GM18511 (cell line): ENCODE results near the gene PPP1R26.
"Not testable (repeated sequence)": the region's sequence is repeated elsewhere in the genome, so short reads cannot be mapped to it uniquely, and the experiment has no call there.

Source experiments
- ATAC-seq: cut with Tn5 transposase; IDR thresholded peaks from one replicate; pipeline ENCODE4 v1.9.1; 2021; ENCODE audit warnings: mild to moderate bottlenecking, moderate library complexity; ENCODE audit not compliant: unreplicated experiment

Gene PPP1R26

DNA sequence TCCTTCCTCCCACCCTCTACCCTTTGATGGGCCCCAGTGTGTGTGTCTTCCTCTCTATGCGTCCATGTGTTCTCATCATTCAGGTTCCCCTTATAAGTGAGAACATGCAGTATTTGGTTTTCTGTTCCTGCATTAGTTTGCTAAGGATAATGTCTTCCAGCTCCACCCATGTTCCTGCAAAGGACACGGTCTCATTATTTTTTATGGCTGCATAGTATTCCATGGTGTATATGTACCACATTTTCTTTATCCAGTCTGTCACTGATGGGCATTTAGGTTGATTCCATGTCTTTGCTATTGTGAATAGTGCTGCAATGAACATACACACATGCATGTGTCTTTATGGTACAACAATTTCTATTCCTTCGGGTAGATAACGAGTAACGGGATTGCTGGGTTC lies 21.1 kb upstream of the PPP1R26 start:
- ATAC-seq = not testable (repeated sequence)

DNA sequence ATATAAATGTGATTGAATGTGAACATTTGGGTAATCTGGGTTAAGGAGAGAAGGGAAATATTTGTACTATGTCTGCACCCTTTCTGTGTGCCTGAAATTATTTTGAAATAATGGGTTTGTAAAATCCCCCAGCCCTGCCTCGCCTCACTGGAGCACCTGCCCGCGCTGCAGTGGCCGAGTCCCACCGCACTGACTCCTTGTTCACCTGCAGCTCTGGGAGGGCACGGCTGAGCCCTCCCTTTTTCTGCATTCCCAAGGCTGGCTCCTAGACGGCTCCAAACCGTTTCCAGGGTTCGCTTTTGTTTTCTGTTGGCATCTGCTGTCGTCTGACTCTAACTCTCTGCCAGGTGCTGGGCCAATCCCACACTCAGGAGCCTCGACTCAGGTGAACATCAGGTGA lies 17.6 kb upstream of the PPP1R26 start:
- no peak for ATAC-seq

DNA sequence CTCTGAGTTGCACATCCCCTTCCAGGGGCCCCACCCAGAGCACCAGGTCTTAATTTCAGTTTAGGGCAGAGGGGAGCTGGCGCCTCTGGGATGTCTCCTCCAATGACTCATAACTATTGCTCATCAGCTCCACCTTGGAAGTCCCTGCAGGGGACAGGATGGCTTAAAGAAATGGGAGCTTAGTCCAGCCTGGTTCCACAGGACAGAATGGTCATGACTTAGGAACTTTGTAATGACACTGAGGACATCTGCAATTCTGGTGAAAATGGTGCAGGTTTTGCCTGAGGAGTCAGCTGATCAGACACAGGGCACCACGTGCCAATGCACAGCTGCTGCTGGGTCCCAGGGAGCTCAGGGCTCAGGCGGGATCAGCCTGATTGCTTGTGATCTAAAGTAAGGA lies 16.4 kb upstream of the PPP1R26 start:
- ATAC-seq = no peak

DNA sequence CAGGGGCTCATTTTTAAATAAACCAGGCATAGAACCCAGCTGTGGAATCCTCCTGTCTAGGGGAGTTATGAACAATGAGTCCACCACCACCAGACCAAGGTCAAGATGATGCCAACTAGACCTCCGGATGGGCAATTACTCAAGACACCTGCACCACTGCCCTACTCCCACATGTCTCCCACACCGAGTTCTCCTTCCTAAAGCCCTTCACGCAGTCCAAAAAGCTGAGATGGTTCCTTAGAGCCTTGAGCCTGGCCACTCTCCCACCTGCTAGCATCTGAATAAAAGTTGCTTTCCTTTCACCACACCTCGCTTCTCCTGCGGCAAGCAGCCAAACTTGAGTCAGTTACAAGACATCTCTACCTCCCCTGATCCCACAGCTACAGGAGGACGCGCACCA lies 15.4 kb upstream of the PPP1R26 start:
- ATAC-seq = no peak

DNA sequence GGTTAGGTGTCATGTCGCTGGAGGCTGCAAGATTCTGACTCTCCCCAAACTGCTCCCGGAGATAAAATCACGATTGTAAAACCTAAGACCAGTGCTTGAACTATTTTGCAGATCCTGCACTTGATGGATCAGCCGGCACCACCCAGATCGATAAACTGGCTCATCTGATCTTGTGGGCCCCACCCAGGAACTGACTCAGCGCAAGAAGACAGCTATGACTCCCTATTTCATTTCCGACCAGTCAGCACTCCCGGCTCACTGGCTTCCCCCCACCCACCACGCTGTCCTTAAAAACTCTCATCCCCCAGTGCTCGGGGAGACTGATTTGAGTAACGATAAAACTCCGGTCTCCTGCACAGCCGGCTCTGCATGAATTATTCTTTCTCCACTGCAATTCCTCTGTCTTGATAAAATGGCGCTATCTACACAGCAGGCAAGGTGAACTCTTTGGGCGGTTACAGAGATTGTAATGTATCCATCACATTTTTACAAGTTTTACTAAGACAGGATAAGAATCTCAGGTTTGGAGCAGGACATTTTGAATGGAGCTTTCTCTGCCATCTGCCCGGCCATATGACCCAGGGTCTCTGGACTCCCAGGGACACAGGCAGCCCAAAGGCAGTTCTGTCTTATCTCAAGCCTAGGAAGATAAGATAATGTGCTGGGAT lies 10.6 kb upstream of the PPP1R26 start:
- ATAC-seq = no peak

DNA sequence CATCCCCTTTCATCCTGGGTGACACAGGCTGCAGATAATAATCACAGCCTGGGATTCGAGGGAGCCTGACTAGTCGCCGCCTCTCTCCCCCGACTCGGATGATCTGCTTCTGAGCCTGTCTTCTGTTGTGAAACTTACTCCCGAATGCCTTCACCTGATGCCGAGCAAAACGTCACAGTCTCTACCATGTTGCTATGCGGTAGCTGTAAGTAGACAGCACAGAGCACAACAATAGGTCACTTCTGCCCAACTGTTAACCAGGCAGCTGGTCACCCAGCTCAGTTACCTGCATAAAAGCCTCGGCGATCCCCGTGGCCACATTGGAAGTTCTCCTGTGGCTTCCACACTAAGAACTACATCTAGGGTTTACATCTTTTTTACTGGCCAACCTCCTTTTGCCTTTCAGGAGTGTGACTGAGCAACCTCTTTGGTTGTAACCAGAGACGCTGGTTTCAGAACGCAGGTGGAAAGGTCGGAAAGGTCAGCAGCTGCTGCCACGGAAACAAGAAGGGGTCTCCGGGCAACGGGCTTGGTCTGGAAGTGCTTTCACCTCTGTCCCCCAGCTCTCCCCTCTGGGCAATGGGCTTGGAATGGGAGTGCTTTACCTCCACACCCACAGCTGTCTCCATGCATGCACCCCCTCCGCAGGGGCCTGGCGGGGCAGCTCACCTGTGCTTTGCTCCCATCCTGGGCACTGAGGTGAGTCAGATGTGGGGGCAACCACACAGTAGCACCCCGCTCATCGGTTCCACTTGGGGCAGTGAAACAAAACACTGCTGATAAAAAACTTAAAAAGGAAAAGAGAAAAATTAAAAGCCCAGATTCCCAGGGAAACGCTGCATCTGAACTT lies 7.6 kb upstream of the PPP1R26 start:
- no peak for ATAC-seq

DNA sequence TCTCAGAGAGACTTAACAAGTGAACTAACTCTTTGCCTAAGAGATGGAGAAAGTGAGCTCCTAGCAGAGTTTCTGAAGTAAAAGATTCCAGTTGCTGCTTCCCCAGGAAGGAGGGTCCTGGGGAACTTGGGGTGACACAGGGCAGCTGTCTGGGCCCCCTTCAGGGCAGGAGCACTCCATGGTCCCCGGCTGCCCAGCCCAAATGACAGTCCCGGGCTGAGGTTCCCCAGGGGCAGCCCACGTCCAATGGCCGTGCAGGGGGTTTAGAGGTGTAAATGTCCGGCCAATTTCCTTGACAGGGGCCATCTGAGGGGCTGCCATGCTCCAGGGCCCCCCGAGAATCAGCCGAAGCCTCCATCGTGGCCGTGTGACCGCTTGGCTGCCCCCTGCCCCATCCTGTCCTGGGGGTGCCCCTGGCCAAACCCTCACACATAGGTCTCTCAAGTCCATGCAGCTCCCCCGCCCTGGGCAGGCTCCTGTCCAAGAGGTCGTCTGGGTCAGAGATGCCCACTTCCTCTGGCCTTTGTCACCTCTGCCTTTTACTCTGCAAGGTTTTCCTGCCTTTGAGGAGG lies 5.5 kb upstream of the PPP1R26 start:
- no peak for ATAC-seq

DNA sequence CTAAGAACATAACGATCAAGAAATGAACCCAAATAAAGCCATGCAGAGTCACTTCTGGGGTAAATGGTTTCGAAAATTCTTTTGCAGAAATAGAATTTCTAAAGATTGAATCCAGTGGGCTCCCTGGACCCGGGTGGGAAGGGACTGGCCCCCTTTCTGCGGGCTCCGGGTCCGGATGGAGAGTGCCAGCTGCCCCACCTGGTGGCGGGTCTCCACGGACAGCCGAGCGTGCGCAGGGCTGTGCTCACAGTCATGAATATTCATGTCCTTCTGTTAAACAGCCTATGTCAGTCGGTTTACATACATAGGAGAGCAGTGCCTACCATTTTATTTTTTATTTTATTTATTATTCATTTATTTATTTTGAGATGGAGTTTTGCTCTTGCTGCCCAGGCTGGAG lies 4.7 kb upstream of the PPP1R26 start:
- no peak for ATAC-seq

DNA sequence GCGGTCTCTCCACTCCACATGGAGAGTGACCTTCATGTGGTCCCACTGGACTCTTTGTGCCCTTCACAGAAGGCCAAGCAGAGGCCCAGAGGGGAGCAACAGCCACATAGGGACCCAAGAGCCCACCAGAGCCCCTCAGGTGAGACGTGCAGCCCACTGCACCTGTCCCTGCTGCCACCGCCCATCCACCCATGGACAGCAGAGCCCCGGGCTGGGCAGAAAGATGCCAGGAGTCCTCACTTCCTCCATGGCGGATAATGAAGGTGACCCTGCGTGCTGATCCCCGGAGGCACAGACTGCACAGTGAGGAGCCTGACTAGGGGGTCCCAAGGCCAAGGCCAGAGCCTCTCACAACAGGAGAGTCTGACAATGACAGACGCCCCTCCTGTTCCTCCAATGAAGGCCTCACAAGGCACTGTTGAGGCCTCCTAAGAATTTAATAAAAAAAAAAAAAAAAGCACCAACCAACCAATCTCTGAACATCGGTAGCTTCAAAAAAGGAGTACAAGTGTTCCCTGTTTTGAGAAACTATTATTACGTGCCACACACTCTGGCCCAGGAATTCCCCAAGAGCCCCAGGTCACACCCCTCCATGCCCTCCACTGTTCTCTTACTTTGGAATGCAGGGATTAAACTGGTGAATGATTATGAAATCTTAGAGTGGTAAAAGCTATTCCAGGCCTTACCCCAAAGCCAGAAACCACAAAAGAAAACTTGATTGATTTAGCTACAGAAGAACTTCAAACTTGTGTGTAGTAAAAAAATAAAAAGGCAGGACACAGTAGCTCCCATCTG lies 2.8 kb upstream of the PPP1R26 start:
- no peak for ATAC-seq

DNA sequence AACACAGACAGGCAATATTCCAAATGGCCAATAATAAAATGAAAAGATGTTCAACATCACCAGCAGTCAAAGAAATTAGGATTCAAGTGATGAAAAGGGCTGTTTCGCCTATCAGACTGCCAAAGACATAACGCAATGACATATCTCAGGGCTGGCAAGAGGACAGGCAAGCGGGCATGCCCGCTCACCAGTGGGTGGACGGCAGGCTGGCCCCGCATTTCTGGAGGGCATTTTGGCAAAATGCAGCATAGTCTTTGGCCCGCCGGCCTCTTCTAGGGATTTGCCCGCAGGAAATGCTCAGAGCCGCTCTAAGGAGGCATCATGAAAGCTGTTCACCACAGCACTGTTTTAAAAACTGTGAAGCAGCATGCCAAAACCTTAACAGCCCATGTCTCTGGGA lies 1.4 kb upstream of the PPP1R26 start:
- ATAC-seq = no peak

DNA sequence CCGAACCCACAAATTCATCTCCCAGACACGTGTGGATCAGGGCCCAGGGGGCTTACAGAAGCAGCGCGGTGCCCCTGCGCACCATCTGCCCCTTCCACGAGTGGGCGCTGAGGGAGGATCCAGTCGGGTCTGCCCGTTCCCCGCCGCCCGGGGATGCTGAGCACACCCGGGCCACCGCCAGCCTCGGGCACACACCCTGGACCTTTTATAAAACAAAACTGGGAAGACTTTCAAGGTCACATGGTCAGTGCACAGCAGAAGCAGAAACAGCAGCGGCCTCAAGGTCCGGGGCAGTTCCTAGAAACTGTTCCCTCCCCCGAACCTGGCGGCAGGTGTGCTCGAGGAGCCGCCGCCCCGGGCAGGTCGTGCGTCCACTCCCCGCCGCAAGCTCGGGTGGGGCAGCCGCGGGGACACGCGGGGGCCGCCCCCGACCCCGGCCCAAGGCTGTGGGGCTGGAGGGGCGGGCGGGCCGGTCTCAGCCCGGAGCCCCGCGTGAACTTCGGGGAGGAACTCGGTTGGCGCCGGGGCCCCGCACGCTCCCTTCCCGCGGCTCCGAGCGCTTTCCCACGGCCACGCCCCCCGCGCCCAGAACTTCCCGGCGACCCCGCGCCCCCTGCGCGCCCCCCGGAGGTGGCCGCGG lies 633 bp upstream of the PPP1R26 start:
- no peak for ATAC-seq

DNA sequence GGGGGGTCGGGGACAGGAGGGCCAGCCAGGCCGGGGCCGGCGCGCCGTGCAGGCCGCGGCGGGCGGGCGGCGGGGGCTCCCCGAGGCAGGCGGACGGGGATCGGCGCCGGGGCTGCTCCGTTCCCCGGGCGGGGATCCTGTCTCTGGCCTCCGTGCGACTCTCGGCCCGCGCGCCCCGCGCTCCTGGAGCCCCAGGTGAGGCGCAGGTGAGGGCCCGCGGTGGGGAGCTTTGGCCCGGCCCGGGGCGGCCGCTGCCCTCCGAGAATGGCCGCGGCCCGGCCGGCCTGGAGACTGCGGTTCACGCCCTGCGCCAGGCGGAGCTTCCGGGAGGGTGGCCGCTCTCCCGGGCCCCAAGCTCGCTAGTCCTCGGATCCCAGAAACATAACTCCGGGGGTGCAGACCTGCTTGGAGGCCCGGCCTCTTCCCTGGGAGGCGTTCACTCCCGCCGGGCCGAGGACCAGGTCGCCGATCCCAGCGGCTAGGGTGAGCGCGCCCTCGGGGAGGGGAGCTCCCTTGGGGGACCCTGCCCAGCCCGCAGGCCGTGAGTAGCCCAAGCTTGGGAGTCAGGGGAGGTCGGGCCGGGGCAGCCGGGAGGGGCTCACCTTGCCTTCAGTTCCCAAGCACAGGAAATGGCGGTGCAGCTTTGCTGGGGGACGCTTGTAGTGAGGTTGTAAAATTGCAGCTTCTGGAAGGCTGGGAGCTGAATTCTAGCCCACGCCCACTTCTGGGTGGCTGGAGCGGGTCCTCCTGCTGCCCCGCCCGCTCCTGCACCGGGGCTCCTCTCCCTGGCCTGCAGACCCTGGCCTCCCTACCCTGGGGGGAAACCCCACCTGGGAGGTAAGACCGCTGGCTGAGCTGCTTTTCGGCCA lies 723 bp downstream of the PPP1R26 start:
- no peak for ATAC-seq

DNA sequence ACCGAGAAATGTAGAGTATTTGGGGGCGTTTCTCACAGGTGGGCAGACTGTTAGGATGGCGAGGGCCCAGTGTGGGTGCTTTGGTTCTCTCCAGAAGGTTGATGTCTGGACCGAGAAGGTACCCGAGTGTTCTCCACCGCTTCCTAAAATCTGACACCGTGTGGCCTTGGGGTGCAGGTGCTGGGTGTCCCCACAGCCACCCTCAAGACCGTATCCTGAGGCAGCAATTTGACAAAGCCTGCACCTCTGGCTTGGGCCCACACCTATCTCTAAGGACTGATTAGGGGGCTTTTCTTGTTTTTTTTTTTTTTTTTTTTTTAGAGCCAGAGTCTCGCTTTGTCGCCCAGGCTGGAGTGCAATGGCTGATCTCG lies 1.3 kb downstream of the PPP1R26 start:
- no peak for ATAC-seq

DNA sequence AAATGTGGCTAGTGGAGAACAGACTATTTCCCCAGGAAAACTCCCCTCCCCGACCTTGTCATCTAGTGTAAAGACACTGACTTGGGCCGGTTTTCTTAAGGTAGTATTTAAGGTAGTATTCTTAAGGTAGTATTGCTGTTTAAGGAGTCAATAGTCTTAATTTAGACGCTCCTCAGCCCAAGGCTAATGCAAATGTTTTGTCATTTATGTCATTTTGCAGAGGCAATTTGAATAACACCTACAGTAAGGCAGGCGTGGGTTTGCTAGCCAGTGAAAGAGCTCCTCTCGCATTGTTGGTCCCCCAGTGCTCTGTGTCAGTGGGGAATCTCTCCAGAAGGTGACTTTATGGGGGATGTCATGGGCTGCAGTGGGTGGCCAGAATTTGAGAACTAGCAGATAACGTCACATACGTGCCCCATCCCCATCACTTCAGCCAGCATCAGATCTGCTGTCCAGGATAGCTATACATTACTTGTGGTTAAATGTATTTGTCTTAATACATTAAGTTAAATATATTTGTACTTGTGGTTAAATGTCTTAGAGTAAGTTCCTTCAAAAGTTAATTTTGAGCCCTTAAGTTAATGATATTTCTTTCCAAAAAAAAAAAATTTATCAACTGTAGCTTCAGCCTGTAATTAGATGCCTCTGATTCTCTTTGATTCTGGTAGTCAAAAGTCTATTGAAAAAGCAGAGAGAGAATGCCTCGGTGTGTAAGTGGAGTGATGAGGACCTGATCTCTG lies 2.6 kb downstream of the PPP1R26 start:
- ATAC-seq = no peak

DNA sequence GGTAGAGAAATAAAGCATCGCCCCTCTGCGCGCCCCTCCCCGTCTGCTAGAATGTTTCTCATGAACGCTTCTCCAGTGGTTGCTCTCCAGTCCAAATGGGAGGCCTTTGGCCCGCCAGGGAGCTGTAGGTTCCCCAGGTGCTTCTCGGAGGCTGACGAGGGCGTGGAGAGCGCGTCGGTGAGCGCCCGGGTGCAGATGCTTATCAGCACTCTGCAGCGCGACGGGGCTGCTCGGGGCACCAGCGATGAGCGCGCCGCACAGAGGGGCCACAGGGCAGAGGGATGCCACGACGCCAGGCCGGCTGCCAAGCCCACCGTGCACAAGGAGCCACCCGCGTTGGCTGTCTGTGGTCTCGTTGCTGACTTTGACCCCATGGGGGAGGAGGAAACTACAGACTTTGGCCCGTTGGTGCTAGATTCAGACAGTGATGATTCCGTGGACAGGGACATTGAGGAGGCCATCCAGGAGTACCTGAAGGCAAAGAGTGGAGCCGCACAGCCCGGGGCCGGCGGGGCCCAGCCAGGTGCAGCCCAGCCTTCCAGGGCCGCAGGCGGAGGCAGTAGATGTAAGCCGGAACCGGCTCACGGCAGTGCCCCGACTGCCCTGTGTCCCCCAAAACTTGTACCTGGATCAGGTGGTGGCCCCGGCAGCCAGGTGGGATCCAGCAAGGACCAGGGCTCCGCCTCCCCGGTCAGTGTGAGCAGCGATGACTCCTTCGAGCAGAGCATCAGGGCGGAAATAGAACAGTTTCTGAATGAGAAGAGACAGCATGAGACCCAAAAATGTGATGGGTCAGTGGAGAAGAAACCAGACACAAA lies 5.1 kb downstream of the PPP1R26 start:
- no peak for ATAC-seq

DNA sequence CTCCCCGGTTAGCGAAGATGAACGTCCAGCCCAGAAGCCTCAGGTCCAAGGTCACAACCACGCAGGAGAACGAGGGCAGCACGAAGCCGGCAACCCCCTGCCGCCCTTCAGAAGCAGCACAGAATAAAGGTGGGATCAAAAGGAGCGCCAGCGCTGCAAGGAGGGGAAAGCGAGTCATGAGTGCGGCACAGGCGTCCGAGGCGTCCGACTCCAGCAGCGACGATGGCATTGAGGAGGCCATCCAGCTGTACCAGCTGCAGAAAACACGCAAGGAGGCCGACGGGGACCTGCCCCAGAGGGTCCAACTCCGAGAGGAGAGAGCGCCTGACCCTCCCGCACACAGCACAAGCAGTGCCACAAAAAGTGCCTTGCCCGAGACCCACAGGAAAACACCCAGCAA lies 5.8 kb downstream of the PPP1R26 start:
- no peak for ATAC-seq

DNA sequence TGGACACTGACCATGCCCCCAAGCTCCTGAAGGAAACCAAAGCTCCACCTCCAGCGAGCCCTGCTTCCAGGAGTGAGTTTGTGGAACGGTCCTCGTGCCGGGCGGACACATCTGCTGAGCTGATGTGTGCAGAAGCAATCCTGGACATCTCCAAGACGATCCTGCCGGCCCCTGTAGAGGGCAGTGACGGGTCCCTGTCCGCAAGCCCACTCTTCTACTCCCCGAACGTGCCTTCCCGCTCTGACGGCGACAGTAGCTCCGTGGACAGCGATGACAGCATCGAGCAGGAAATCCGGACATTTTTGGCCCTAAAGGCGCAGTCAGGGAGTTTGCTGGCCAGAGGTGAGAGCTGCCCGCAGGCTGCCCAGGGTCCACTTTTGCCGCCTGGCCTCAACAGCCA lies 6.2 kb downstream of the PPP1R26 start:
- ATAC-seq = no peak

DNA sequence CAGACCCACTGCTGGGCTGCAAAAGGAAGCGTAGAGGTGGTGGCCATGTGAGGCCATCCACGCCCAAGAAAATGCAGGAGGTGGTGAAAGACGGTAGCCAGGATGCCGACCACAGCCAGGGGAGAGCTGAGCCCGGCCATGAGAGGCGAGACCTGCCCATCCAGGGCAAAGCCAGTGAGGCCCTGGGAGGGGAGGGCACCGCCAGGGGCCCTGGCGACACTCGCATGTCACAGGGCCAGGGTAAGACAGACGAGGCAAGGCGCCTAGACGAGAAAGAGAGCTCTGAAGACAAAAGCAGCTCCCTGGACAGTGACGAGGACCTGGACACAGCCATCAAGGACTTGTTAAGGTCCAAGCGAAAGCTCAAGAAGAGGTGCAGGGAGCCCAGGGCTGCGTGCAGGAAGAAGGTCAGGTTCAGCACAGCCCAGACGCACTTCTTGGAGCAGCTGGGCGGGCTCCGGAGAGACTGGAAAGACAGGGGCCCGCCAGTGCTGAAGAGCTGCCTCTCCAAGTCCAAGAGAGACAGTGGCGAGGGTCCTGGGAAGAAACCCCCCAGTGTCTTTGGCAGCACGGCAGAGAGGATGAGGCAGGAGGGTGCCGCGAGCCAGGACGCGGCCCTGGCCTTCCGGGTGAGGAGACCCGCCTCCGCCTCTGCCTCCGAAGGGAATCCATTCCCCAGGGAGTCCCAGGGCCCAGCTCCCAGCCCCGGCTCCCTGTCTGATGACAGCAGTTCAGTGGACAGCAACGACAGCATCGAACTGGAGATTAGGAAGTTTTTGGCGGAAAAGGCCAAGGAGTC lies 6.9 kb downstream of the PPP1R26 start:
- no peak for ATAC-seq
